ENCODE measurements around the gene PXDN. TPM values are rescaled to one million over a fixed set of nuclear protein-coding genes. Genes with fewer than 3 reads are reported as not detected.

Gene PXDN
- total and polyA plus RNA-seq, 9 of the 15 experiments (the other 6 are each of a cell fraction or from before 2014, with no cell fraction given), result 0.49 TPM; not detected in 8

- POLR2A ChIA-PET, result interaction anchor here (1.0 kb wide), 1 partner anchor 679 kb away, joined by 3 read pairs; no protein-coding TSS in a partner anchor
- ATAC-seq (no peak), FAIRE-seq (no peak), DNase-seq (ENCODE audit: extremely low read depth in 1 of 4, low spot score in 3 of 4) (no peak)
- CTCF ChIA-PET (ENCODE audit: low intra/inter-chr PET ratio), result no interaction called here
- TF ChIP-seq IRF9 (tag; IDR thresholded peaks at IDR 0.05), result no peak
- TF ChIP-seq GTF2F1 (IDR thresholded peaks at IDR 0.05; ENCODE audit: low read depth, low read length), result no peak
- no peak for TF ChIP-seq PATZ1 (CRISPR knock-in tag; IDR thresholded peaks at IDR 0.05; ENCODE audit: borderline replicate concordance)
- no peak for TF ChIP-seq MCM3 (IDR thresholded peaks at IDR 0.05)
- no peak for TF ChIP-seq NFATC3 (IDR thresholded peaks at IDR 0.05)
- no peak for TF ChIP-seq MYNN (IDR thresholded peaks at IDR 0.05)
- no peak for TF ChIP-seq MYNN (CRISPR knock-in tag; IDR thresholded peaks at IDR 0.05)
- no peak for TF ChIP-seq SETDB1 (IDR thresholded peaks at IDR 0.05; ENCODE audit: low read length)
- no peak for TF ChIP-seq PCBP2 (IDR thresholded peaks at IDR 0.05; ENCODE audit: low read depth, low read length, poor library complexity, severe bottlenecking)
- no peak for TF ChIP-seq ZFP36 (IDR thresholded peaks at IDR 0.05; ENCODE audit: low read depth, low read length, partially characterized antibody)
- no peak for TF ChIP-seq ZNF133 (CRISPR knock-in tag; IDR thresholded peaks at IDR 0.05)
- no peak for TF ChIP-seq MAZ (CRISPR knock-in tag; conservative IDR thresholded peaks at IDR 0.05 in 1 of 2, IDR thresholded peaks at IDR 0.05 in 1 of 2)
- TF ChIP-seq FOS (IDR thresholded peaks at IDR 0.05; ENCODE audit: extremely low read depth, insufficient read length), result no peak
- no peak for TF ChIP-seq ZNF655 (CRISPR knock-in tag; IDR thresholded peaks at IDR 0.05)
- TF ChIP-seq ZSCAN32 (CRISPR knock-in tag; IDR thresholded peaks at IDR 0.05), result no peak
- TF ChIP-seq ZNF121 (CRISPR knock-in tag; conservative IDR thresholded peaks at IDR 0.05), result no peak
- TF ChIP-seq HSF4 (CRISPR knock-in tag; IDR thresholded peaks at IDR 0.05; ENCODE audit: borderline replicate concordance), result no peak
- no peak for TF ChIP-seq GABPB2 (CRISPR knock-in tag; conservative IDR thresholded peaks at IDR 0.05)
- no peak for TF ChIP-seq E2F3 (CRISPR knock-in tag; IDR thresholded peaks at IDR 0.05)
- Histone ChIP-seq H2AFZ (ENCODE audit: low read depth, low read length) (no peak overlapping the region), H3K4me3 (no peak overlapping the region), H3K79me2 (ENCODE audit: control insufficient read depth, insufficient read depth, low read length) (no peaks in the 10 kb centered on the region), H3K4me2 (ENCODE audit: insufficient read depth, low read length) (no peak overlapping the region), H3K9me1 (ENCODE audit: control insufficient read depth, insufficient read depth, low read length) (no peaks in the 10 kb centered on the region), H4K20me1 (replicated peaks; ENCODE audit: control insufficient read depth, insufficient read depth, low read length) (no peaks in the 10 kb centered on the region; the same call in 1 of the 2 replicates), H3K27me3 (ENCODE audit: control insufficient read depth in 2 of 2, insufficient read depth in 2 of 2, low read length in 2 of 2) (peaks cover 21 to 57% of the 10 kb centered on the region in 2 experiments), H3K4me1 (replicated peaks in 1 of 2; ENCODE audit: control insufficient read depth in 2 of 2, insufficient read depth in 2 of 2, low read length in 2 of 2) (no peaks in the 10 kb centered on the region), H3K36me3 (ENCODE audit: control insufficient read depth, insufficient read depth, low read length) (no peaks in the 10 kb centered on the region), H3K9ac (ENCODE audit: insufficient read depth in 1 of 2, low read depth in 2 of 2, low read length in 2 of 2) (no peak overlapping the region), H3K27ac (ENCODE audit: extremely low read depth, low read depth, low read length) (no peak overlapping the region), H3K9me3 (replicated peaks; ENCODE audit: control insufficient read depth, insufficient read depth, low read depth, low read length) (no peaks in the 10 kb centered on the region)
- no TSS peak for BruUV-seq (replicated peaks)
- 0% methylated on average over 14 of the region's 18 CpGs for WGBS (ENCODE audit: insufficient coverage, low coverage, missing lambda C conversion rate)
- in situ Hi-C loops (cut with MboI) (no loop called here), intact Hi-C loops (cut with micrococcal nuclease) (no loop called here)
These were observed 79.6 kb downstream of the PXDN start for GRCh38 chr2:1664698-1665097.

Data from K562 (cell line).